Breast epithelium (tissue), 3 donors: Measurements from ENCODE around the gene FEV.

Source experiments
- CTCF ChIP-seq, 3 donors: fragments of 450-650 bp; IDR thresholded peaks; one replicate each; pipeline ENCODE4 v1.5.1; 2016 to 2017; ENCODE audit warnings: antibody characterized with exemption in 3 of 3, mild to moderate bottlenecking in 3 of 3, moderate library complexity in 3 of 3
- POLR2AphosphoS5 ChIP-seq, 3 donors: sonication (generic); formaldehyde crosslinking; IDR thresholded peaks; one replicate each; pipeline ENCODE4 v1.6.1; 2017; ENCODE audit warnings: antibody characterized with exemption in 3 of 3

- TF ChIP-seq CTCF (IDR thresholded peaks at IDR 0.05) (no peak), POLR2AphosphoS5 (IDR thresholded peaks at IDR 0.05) (no peak)
Measured at GRCh38 chr2:218963601-218964000, 21.4 kb downstream of the FEV start.
